ENCODE results near the gene ZSCAN5A.
"Not testable (repeated sequence)": the region's sequence is repeated elsewhere in the genome, so short reads cannot be mapped to it uniquely, and the experiment has no call there.

ZSCAN5A gene

DNA sequence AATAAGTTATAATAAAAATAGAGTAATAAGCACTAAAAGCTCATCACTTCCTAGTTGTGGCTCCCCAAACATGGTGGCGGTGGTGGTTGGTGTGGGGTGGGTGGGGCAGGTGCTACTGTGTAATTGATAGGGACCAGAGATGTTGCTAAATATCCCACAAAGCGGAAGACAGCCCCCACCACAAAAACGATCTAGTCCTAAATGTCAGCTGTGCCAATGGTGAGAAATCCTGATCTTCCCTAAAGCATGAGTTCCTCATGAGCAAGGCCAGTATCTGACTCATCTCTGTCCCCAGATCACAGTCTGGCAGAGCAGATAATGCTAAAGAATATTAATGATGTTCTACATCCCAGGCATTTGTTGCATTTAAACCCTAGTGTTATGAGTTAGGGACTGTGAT lies 44.0 kb downstream of the ZSCAN5A start:
- DNase-seq: no peak

DNA sequence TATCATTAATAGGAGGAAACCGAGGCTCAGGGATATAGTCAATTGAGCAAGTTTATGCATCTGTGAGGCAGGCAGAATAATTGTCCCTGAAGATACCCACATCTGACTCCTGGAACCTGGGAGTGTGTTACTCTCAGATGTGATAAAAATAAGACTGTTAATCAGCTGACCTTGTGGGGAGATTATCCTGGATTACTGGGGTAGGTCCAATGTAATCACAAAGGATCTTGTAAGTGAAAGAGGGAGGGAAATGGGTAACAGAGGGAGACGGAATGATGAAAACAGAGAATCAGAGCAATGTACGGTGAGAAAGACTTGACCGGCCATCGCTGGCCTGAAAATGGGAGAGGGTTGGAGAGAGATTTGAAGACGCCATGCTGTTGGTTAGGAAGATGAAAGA lies 45.3 kb downstream of the ZSCAN5A start:
- no peak for DNase-seq

DNA sequence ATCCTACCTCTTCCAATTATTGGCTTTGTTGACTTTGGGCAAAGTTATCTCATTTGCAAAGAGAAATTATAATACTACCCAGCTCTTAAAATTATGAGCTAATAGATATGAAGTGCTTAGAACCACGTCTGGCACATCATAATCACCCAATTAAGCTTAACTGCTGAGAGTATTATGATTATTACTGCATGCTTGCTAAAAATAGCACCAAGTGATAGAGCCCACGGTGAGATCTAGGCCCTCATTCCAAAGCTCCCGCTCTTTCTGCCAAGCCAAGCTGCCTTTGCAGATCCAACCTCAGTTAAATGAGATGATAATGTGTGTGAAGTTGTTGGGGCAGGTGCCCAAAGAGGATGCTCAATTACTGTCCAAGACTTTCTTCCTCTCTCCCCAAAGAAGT lies 48.6 kb downstream of the ZSCAN5A start:
- DNase-seq: no peak

DNA sequence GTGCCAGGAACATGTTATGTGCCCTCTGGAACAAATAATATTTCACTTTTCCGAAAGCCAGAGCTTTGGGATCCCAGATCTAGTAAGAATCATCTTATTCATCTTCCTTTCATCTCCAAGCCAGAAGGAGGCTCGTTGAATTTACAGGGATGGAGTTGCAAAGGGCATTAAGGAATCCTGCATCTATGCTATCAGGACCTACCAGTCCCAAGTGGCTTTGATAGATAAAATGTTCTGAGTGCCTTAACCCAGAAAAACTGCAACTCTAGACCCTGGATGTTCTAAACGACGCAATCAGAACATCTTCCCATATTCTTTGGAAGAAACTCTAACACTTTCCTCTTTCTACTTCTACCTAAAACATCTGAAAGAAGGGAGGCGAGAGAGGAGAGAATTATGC lies 51.3 kb downstream of the ZSCAN5A start:
- DNase-seq: no peak

DNA sequence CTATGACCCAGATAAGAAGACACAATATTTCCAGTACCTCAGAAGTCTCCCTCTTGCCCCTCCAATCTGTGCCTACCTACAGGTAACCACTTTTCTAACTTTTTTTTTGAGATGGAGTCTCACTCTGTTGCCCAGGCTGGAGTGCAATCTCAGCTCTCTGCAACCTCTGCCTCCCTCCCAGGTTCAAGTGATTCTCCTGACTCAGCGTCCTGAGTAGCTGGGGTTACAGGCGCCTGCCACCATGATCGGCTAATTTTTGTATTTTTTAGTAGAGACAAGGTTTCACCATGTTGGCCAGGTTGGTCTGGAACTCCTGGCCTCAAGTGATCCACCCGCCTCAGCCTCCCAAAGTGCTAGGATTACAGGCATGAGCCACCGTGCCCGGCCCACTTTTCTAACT lies 52.7 kb downstream of the ZSCAN5A start:
- DNase-seq: not testable (repeated sequence)

DNA sequence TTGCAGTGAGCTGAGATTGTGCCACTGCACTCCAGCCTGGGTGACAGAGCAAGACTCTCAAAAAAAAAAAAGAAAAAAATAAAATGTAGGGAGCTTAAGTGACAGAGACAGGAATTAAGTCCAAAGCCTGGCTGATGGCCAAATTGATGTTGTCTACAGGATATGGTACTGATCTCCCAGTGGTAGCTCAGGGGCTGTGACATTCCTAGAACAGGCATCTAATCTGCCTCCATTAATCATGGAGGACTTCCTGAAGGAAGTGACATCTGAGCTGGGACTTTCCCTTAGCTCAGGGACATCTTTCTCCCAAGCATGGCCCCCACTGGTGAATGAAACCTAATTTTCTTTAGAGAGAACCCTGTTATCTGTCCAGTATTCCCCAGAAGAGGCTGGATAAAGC lies 53.5 kb downstream of the ZSCAN5A start:
- DNase-seq: no peak

DNA sequence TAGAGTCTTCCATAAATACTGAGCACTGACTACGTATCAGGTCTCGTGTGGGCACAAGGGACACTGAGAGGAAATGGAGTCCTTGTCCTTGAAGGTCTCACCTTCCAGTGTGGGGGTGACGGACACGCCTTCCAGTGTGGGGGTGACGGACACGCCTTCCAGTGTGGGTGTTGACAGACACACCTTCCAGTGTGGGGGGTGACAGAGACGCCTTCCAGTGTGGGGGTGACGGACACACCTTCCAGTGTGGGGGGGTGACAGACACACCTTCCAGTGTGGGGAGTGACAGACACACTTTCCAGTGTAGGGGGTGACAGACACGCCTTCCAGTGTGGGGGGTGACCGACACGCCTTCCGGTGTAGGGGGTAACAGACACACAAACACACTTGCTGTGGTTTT lies 56.4 kb downstream of the ZSCAN5A start:
- no peak for DNase-seq

DNA sequence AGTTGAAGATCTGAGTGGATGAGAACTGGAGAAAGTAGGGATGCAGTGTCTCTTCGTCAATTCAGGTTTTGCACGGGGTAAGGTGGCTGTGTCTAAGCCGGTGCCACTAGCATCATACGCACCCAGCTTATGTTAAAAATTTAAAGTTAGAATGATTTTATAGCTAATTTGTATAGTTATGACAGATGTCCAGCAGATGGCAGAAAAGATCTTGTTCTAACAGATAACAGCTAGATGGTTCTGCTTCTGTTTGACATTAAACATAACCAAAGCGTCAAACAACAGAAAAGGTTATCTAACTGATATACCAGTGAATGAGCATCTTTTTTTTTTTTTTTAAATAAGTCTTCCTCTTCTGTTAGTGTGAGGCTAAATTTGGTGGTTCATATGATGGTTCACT lies 60.9 kb downstream of the ZSCAN5A start:
- no peak for DNase-seq

DNA sequence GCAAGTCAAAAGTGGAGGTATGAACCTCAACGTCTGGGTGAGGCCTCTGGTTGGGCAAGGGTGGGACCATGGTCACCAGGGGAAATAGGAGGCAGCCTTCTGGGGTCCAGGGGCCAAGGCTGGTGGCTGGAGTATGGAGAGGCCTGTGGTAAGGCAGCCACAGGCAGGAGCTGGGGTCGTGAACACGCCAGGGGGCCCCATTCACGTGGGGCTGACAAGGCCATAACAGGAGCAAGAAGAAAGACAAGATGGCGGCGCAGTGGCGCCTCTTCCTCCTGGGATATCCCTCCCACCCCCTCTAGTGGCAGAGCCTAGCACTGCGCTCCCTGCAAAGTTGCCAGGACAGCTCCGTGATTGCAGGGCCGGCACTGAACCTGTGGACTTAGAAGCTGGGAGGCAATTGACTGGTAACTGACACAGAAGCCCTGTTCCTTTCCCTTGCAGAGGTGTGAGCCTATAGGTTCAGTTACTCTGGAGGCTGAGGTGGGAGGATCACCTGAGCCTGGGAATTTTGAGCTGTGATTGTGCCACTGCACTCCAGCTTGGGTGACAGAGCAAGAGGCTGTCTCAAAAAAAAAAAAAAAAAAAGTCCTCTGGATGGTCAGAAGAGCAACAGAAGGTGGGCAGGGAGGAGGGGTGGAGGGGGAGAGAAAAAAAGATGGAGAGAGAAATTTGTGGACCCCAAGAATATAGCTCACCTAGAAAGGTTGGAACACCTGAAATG lies 61.8 kb downstream of the ZSCAN5A start:
- DNase-seq: peak; percentile 88

DNA sequence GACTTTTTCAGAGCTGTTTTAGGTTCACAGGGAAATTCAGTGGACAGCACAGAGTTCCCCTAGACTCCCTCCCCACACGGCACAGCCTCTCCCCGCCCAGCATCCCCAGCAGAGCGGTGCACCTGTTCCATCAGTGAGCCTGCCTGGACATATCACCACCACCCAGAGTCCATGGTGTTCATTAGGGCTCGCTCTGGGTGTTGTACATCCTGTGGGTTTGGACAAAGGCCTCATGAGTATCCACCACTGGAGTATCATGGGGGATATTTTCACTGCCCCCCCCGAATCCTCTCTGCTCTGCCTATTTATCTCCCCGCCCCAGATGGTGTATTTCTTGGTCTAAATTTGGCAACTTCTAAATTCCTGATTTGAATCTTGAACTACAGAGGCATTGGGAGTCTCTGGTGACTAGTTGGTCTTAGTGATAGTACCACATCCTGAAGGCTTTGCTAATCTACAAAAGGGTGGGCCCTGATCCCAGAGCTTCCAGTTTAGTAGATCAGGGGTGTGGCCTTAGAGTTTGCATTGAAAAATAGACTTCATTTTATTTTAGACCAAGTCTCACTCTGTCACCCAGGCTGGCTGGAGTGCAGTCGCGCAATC lies 65.8 kb downstream of the ZSCAN5A start:
- DNase-seq: not testable (repeated sequence)

DNA sequence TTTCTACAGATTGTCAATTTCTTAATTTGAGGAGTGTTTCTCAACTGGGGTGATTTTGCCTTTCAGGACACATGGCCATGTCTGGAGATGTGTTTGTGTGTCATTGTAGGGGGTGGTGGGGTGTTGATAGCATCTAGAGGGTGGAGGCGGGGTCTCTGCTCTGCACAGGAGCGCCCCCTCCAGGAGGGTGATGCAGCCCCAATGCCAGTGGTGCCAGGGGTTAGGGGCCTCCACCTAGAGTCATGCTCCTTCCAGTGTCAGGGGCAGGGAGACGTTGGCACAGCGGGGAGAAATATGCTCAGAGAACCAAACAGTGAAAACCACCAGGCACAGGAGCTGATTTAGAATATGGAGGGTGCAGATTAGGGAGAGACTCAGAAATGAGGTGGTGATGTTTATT lies 68.9 kb downstream of the ZSCAN5A start:
- DNase-seq: not testable (repeated sequence)

DNA sequence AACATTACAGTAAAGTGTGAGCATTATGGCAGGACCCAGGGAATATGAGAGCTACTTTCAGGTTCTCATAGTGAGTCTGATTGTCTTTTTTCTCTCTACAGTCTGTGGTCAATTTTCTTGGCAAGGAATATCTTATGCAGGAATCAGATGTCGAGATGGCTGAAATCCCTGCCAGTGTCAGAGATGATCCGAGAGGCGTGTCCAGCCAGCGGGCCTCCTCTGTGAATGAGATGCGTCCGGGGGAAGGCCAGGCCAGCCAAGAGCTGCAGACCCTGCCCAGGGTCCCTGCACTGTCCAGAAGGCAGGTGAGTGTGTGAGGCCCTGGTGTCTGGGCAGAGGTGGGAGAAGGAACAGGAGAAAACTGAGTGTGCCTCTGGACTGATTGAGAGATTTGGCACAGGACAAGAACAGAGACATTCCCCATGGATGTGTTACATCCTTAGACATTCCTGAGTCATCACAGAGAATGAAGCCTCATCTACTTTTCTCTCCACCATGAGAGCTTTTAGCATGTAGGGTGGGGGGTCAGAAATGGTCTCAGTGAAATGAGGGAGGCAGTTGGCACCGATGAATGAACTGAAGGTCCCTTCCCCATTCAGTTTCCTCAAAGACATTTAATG lies 69.4 kb downstream of the ZSCAN5A start:
- DNase-seq: no peak

DNA sequence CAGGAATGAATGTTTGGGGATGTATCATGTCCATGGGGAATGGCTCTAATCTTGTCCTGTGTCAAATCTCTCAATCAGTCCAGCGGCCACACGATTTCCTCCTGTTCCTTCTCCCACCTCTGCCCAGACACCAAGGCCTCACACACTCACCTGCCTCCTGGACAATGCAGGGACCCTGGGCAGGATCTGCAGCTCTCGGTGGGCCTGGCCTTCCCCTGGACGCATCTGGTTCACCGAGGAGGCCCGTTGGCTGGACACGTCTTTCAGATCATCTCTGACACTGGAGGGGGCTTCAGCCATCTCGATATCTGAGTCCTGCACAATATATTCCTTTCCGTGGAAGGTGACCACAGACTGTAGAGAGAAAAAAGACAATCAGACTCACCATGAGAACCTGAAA lies 91.2 kb downstream of the ZSCAN5A start:
- no peak for DNase-seq

DNA sequence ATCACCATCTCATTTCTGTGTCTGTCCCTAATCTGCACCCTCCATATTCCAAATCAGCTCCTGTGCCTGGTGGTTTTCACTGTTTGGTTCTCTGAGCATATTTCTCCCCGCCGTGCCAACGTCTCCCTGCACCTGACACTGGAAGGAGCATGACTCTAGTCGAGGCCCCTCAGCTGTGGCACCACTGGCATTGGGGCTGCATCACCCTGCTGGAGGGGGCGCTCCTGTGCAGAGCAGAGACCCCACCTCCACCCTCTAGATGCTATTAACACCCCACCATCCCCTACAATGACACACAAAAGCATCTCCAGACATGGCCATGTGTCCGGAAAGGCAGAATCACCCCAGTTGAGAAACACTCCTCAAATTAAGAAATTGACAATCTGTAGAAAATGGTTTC lies 91.7 kb downstream of the ZSCAN5A start:
- DNase-seq: no peak

DNA sequence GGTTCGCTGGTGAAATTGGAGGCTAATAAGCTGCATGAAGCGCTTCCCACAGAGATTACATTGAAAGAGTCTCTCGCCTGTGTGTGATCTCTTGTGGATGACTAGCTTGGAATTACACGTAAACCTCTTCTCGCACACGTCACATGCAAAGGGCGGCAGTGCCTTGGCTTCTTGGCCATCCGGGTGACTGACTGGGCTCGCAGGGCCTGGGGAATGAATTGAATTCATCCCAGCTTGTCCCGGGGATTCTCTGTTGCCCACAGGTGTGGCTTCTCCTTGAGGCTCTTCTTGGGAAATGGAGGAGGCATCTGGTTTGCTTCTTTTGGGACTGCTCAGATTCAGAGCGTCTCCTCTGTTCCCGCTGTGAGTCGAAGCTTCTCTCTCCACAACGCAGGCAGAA lies 92.8 kb downstream of the ZSCAN5A start:
- no peak for DNase-seq

DNA sequence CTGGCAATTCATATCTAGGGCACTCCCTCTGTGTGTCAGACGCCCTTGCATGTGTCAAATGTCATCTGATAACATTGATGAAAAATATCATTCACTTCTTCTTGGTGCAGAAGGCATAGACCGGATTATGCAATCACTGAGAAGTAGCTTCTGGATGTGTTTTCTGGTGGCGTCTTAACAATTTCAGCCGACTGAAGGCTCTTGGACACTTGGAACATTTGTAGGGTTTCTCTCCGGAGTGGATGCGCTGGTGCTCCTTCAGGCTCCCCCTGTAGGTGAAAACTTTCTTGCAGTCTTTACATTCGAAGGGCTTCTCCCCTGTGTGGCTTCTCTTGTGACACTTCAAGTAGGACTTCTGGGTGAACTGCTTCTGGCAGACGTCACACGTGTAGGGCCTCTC lies 93.2 kb downstream of the ZSCAN5A start:
- not testable (repeated sequence) for DNase-seq

DNA sequence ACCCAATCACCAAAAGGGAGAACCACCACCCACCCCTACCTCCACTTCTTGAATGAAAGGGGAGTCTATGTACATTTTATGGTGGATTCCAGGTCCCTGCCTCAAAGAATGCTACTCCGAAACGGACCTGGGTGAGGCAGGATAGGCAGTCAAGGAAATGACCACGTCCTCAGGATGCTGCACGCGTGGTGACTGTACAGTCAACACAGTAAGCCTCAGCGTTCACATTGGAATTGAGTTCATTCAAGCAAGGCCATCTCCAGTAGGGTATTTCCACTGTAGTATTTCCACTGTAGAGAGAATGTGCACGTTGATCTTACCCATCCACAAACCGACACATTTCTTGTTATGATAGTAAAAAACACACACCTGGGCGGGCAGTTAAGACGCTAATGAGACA lies 95.7 kb downstream of the ZSCAN5A start:
- DNase-seq: no peak

DNA sequence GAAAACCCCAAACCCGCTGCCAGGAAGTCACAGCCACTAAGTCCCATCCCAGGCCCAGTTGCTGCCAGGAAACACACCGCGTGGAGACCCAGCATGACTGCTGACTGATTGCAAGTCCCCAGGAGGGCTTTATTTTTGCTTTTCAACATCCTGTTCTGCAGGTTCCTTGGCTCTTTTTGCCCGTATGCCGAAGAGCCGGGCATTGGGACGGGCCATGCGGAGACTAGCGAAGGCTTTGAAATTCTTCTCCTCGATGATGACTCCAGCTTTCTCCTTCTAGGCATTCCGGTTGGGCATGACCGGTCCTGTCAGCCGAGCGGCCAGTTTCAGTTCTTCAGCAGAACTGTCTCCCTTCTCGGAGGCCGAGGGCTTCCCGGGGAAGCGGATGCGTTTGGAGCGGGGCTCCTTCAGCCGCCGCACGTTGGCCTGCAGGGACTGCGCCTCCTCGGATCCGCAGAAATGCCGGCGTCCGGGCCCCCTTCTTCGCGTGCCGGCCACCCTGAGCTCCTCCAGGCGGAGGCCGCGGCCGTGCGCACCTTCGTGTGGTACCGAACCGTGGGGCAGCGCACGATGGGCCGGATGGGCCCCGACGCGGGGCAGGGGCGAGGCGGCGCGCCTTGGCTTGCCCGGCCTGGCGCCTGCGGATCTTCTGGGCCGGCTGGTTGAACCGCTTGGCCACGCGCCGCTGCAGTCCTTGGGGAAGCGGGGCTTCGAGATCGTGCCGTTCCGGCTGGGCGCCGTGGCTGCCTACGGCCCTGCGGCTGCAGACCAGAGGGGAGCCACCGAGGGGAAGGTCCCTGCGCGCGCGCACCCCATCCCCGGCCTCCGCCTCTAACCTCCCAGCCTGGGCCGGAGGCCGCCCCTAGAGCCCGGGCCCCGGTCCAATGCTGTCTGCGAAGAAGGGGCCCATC lies 97.3 kb downstream of the ZSCAN5A start:
- peak; percentile 55 for DNase-seq

DNA sequence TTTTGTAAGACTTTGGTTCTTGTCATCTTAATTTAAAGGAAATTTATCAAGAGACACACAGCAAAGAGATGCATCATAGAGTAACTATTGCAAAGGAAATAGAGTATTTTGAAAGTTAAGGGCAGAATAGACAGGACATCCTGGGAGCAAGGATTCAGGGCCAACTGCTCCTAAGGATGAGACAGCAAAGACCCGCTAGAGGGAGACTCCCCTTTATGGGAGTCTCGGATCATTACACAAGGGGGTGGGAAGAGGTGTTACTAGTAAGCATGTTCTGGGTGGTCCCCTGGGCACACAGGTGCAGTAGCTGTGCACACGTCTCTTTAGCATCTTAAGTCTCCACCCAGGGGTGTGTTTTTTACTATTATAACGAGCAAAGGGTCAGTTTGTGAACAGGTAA lies 102.9 kb downstream of the ZSCAN5A start:
- no peak for DNase-seq

DNA sequence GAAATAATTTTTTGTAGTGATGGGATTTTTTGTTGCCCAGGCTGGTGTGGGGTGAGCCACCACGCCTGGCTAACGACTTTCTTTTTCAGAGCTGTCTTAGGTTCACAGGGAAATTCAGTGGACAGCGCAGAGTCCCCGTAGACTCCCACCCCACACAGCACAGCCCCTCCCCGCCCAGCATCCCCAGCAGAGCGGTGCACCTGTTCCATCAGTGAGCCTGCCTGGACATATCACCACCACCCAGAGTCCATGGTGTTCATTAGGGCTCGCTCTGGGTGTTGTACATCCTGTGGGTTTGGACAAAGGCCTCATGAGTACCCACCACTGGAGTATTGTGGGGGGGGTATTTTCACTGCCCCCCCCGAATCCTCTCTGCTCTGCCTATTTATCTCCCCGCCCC lies 104.6 kb downstream of the ZSCAN5A start:
- DNase-seq: not testable (repeated sequence)

DNA sequence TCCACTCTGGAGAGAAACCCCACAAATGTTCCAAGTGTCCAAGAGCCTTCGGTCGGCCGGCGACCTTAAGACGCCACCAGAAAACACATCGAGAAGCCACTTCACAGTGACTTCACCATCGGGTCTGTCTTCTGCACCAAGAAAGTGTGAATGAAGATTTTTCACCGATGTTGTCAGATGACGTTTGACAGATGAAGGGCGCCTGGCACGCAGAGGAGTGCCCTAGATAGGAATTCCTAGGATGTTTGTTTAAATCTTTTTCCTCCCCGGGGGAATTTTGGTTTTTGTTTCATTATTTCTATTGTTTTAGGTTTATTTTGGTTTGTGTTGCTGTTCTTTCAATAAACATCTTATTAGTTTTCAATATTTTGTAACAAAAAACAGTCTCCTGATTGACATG lies 105.5 kb downstream of the ZSCAN5A start:
- DNase-seq: no peak

DNA sequence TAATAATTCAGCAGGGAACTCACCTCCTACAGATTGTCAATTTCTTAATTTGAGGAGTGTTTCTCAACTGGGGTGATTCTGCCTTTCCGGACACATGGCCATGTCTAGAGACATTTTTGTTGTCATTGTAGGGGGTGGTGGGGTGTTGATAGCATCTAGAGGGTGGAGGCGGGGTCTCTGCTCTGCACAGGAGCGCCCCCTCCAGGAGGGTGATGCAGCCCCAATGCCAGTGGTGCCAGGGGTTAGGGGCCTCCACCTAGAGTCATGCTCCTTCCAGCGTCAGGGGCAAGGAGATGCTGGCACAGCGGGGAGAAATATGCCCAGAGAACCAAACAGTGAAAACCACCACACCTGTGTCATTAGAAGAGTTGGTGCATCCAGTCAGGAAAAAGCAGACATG lies 107.1 kb downstream of the ZSCAN5A start:
- DNase-seq: not testable (repeated sequence)

DNA sequence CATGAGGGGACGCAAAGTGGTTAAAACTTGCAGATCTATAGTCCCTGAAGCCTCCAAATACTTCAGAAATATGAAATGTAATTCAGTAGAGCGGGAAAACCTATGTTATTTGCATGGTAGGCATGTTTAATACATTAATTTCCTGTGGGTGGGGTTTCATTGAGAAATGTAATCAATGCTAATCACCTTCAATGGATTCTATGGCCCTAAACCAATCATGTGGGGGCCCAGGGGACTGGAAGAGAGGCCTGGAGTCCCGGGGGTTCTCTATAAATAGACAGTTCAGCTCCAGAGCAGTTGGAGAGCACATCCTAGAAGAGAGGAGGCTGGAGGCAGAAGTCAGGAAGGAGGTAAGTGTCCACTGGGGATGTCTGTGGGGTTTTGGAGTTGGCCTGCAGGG lies 112.7 kb downstream of the ZSCAN5A start, which contains the start of gene ZSCAN5C:
Gene ZSCAN5C, plus strand, starts transcription at position 301 of the 400 bp plus-strand sequence. CDS start 3,641 bp downstream, outside the sequence.
- DNase-seq: no peak

Measured in activated CD8-positive, alpha-beta memory T cell treated with anti-CD3 and anti-CD28 coated beads for 24 hours (primary cell).